ENCODE results near the gene FAM185A. TPM values are rescaled to one million over a fixed set of nuclear protein-coding genes. Genes with fewer than 3 reads are reported as not detected.
A peak's percentile ranks its signal among the peaks of the same experiment; 100 is the strongest.
"Not testable (repeated sequence)": the region's sequence is repeated elsewhere in the genome, so short reads cannot be mapped to it uniquely, and the experiment has no call there.

FAM185A gene
- total RNA-seq, 1 experiment from 2014 or later: 12.8 TPM

- ChIA-PET POLR2A (ENCODE audit: unreplicated experiment) (no interaction called here), CTCF (no interaction called here)
- BruUV-seq (replicated peaks): no TSS peak
- H3K4me3 ChIP-seq (ENCODE audit: low read length): peak overlapping the region; percentile 7; the same call in 1 of the 2 replicates
- no peaks in the 10 kb centered on the region for H3K27me3 ChIP-seq (ENCODE audit: low read length)
- no peaks in the 10 kb centered on the region for H3K79me2 ChIP-seq (ENCODE audit: low read length)
- no peak overlapping the region for H2AFZ ChIP-seq (ENCODE audit: low read length)
- no peaks in the 10 kb centered on the region for H3K9me2 ChIP-seq (replicated peaks; ENCODE audit: low read length)
- H4K20me1 ChIP-seq (ENCODE audit: low read length): no peaks in the 10 kb centered on the region
- no peaks in the 10 kb centered on the region for H3F3A ChIP-seq (ENCODE audit: low read length, unreplicated experiment)
- peaks cover 39% of the 10 kb centered on the region for H3K4me1 ChIP-seq (ENCODE audit: insufficient read depth, low read length)
- no peaks in the 10 kb centered on the region for H3K36me3 ChIP-seq (ENCODE audit: low read depth, low read length)
- H3K9ac ChIP-seq (ENCODE audit: low read length): no peak overlapping the region
- H3K9me3 ChIP-seq (ENCODE audit: low read length): no peaks in the 10 kb centered on the region
- DNase-seq (peak; percentile 87), ATAC-seq (peak; percentile 90)
- H3K4me2 ChIP-seq (ENCODE audit: low read length): peak overlapping the region; percentile 67
- H3K27ac ChIP-seq (ENCODE audit: low read length): peak overlapping the region; percentile 36
- intact Hi-C loops (cut with micrococcal nuclease): loop anchor here (1.0 to 5.0 kb wide), 2 partner anchors 36 to 152 kb away; no protein-coding TSS in a partner anchor
- TF ChIP-seq EZH2phosphoT487 (IDR thresholded peaks at IDR 0.05; ENCODE audit: borderline replicate concordance, low read length) (no peak), CTCF (conservative IDR thresholded peaks at IDR 0.05; ENCODE audit: low read depth, low read length) (no peak), EZH2 (IDR thresholded peaks at IDR 0.05; ENCODE audit: low read length, unreplicated experiment) (no peak)
Measured at GRCh38 chr7:102836191-102836919, 87.6 kb downstream of the FAM185A start.

GRCh38 chr7:102836977-102837376 lies 88.2 kb downstream of the FAM185A start:
- Histone ChIP-seq H4K20me1 (ENCODE audit: low read length) (no peaks in the 10 kb centered on the region), H3K27ac (ENCODE audit: low read length) (no peak overlapping the region), H3K9me2 (replicated peaks; ENCODE audit: low read length) (no peaks in the 10 kb centered on the region), H3K4me1 (ENCODE audit: insufficient read depth, low read length) (peaks cover 39% of the 10 kb centered on the region), H3F3A (ENCODE audit: low read length, unreplicated experiment) (no peaks in the 10 kb centered on the region), H3K36me3 (ENCODE audit: low read depth, low read length) (no peaks in the 10 kb centered on the region), H2AFZ (ENCODE audit: low read length) (no peak overlapping the region), H3K9ac (ENCODE audit: low read length) (no peak overlapping the region), H3K9me3 (ENCODE audit: low read length) (no peaks in the 10 kb centered on the region), H3K4me3 (ENCODE audit: low read length) (no peak overlapping the region), H3K27me3 (ENCODE audit: low read length) (no peaks in the 10 kb centered on the region), H3K4me2 (ENCODE audit: low read length) (peak overlapping the region; percentile 67), H3K79me2 (ENCODE audit: low read length) (no peaks in the 10 kb centered on the region)
- no peak for TF ChIP-seq CTCF (conservative IDR thresholded peaks at IDR 0.05; ENCODE audit: low read depth, low read length)
- TF ChIP-seq EZH2 (IDR thresholded peaks at IDR 0.05; ENCODE audit: low read length, unreplicated experiment): no peak
- no peak for TF ChIP-seq EZH2phosphoT487 (IDR thresholded peaks at IDR 0.05; ENCODE audit: borderline replicate concordance, low read length)
- POLR2A ChIA-PET (ENCODE audit: unreplicated experiment): no interaction called here
- intact Hi-C loops (cut with micrococcal nuclease): loop anchor here (1.0 to 5.0 kb wide), 2 partner anchors 35 to 151 kb away; no protein-coding TSS in a partner anchor
- no TSS peak for BruUV-seq (replicated peaks)
- CTCF ChIA-PET: no interaction called here
- ATAC-seq (no peak), DNase-seq (no peak)

- Histone ChIP-seq H3K4me1 (ENCODE audit: insufficient read depth, low read length) (peaks cover 39% of the 10 kb centered on the region), H3K4me2 (ENCODE audit: low read length) (no peak overlapping the region), H2AFZ (ENCODE audit: low read length) (no peak overlapping the region), H3K9ac (ENCODE audit: low read length) (no peak overlapping the region), H3K9me2 (replicated peaks; ENCODE audit: low read length) (no peaks in the 10 kb centered on the region), H3K9me3 (ENCODE audit: low read length) (no peaks in the 10 kb centered on the region), H3K27me3 (ENCODE audit: low read length) (no peaks in the 10 kb centered on the region), H3K4me3 (ENCODE audit: low read length) (no peak overlapping the region), H3K36me3 (ENCODE audit: low read depth, low read length) (no peaks in the 10 kb centered on the region), H4K20me1 (ENCODE audit: low read length) (no peaks in the 10 kb centered on the region), H3F3A (ENCODE audit: low read length, unreplicated experiment) (no peaks in the 10 kb centered on the region), H3K27ac (ENCODE audit: low read length) (no peak overlapping the region), H3K79me2 (ENCODE audit: low read length) (no peaks in the 10 kb centered on the region)
- CTCF ChIA-PET: no interaction called here
- ATAC-seq: no peak
- no peak for TF ChIP-seq EZH2 (IDR thresholded peaks at IDR 0.05; ENCODE audit: low read length, unreplicated experiment)
- TF ChIP-seq EZH2phosphoT487 (IDR thresholded peaks at IDR 0.05; ENCODE audit: borderline replicate concordance, low read length): no peak
- no peak for TF ChIP-seq CTCF (conservative IDR thresholded peaks at IDR 0.05; ENCODE audit: low read depth, low read length)
- POLR2A ChIA-PET (ENCODE audit: unreplicated experiment): no interaction called here
- DNase-seq: no peak
- intact Hi-C loops (cut with micrococcal nuclease): loop anchor here (5.0 kb wide), 1 partner anchor 34 kb away; no protein-coding TSS in a partner anchor
- no TSS peak for BruUV-seq (replicated peaks)
Measured at GRCh38 chr7:102837802-102838201, 89.0 kb downstream of the FAM185A start.

GRCh38 chr7:102838572-102839101 lies 89.8 kb downstream of the FAM185A start:
- BruUV-seq (replicated peaks); H3K4me3 ChIP-seq (ENCODE audit: low read length); H3F3A ChIP-seq (ENCODE audit: low read length, unreplicated experiment); H3K79me2 ChIP-seq (ENCODE audit: low read length); H3K9ac ChIP-seq (ENCODE audit: low read length); CTCF ChIA-PET; POLR2A ChIA-PET (ENCODE audit: unreplicated experiment); H3K4me2 ChIP-seq (ENCODE audit: low read length); H3K27me3 ChIP-seq (ENCODE audit: low read length); DNase-seq; H3K9me2 ChIP-seq (replicated peaks; ENCODE audit: low read length); ATAC-seq; H4K20me1 ChIP-seq (ENCODE audit: low read length); H3K9me3 ChIP-seq (ENCODE audit: low read length); H3K36me3 ChIP-seq (ENCODE audit: low read depth, low read length); H2AFZ ChIP-seq (ENCODE audit: low read length); H3K27ac ChIP-seq (ENCODE audit: low read length): not testable (repeated sequence)
- intact Hi-C loops (cut with micrococcal nuclease): loop anchor here (5.0 kb wide), 1 partner anchor 34 kb away; no protein-coding TSS in a partner anchor
- H3K4me1 ChIP-seq (ENCODE audit: insufficient read depth, low read length): peaks cover 39% of the 10 kb centered on the region
